Neural progenitor cell (in vitro differentiated cells): ENCODE results near the gene WWC1. TPM values are rescaled to one million over a fixed set of nuclear protein-coding genes. Genes with fewer than 3 reads are reported as not detected.

Experiments used
- DNase-seq: peaks from one replicate; pipeline ENCODE4 v3.0.0-alpha.2; 2016; ENCODE audit warnings: low spot score
- H2AFZ ChIP-seq: fragments of 200-600 bp; sonication (generic); replicated peaks from 2 replicates; pipeline ENCODE4 v1.6.1; 2016; ENCODE audit warnings: antibody characterized with exemption
- H3F3A ChIP-seq: fragments of 200-600 bp; sonication (generic); 2 replicates; pipeline ENCODE4 v1.6.1; 2016; ENCODE audit warnings: antibody characterized with exemption, low read depth
- H3K27ac ChIP-seq: fragments of 200-600 bp; sonication (generic); 2 replicates; pipeline ENCODE4 v1.5.1; 2016; ENCODE audit warnings: mild to moderate bottlenecking
- H3K27me3 ChIP-seq: fragments of 200-600 bp; sonication (generic); 2 replicates; pipeline ENCODE4 v1.6.1; 2016; ENCODE audit warnings: mild to moderate bottlenecking, moderate library complexity
- H3K36me3 ChIP-seq: fragments of 200-600 bp; sonication (generic); 2 replicates; pipeline ENCODE4 v1.5.1; 2016
- H3K4me1 ChIP-seq: fragments of 200-600 bp; sonication (generic); 2 replicates; pipeline ENCODE4 v1.6.1; 2016; ENCODE audit warnings: mixed run types
- H3K4me2 ChIP-seq: fragments of 200-600 bp; sonication (generic); 2 replicates; pipeline ENCODE4 v1.6.1; 2016
- H3K4me3 ChIP-seq: fragments of 200-600 bp; sonication (generic); 2 replicates; pipeline ENCODE4 v1.5.1; 2016
- H3K79me2 ChIP-seq: fragments of 200-600 bp; sonication (generic); 2 replicates; pipeline ENCODE4 v1.6.1; 2016; ENCODE audit warnings: low read depth
- H3K9ac ChIP-seq: fragments of 200-600 bp; sonication (generic); 2 replicates; pipeline ENCODE4 v1.6.1; 2016
- H3K9me3 ChIP-seq: fragments of 200-600 bp; sonication (generic); 2 replicates; pipeline ENCODE4 v1.5.1; 2016; ENCODE audit warnings: low read depth
- H4K20me1 ChIP-seq: fragments of 200-600 bp; sonication (generic); 2 replicates; pipeline ENCODE4 v1.6.1; 2016; ENCODE audit warnings: low read depth
- H3K27ac Mint-ChIP-seq: 3 replicates; pipeline ENCODE4 v1.8.0; 2021; ENCODE audit warnings: mixed read lengths
- H3K27me3 Mint-ChIP-seq: 2 replicates; pipeline ENCODE4 v1.8.0; 2022; ENCODE audit warnings: low read depth, mild to moderate bottlenecking, inconsistent platforms, moderate library complexity, mixed read lengths; ENCODE audit not compliant: insufficient read depth
- H3K36me3 Mint-ChIP-seq: 3 replicates; pipeline ENCODE4 v1.8.0; 2021; ENCODE audit warnings: mixed read lengths
- H3K4me1 Mint-ChIP-seq: 3 replicates; pipeline ENCODE4 v1.8.0; 2021; ENCODE audit warnings: mixed read lengths
- H3K4me3 Mint-ChIP-seq: 3 replicates; pipeline ENCODE4 v1.8.0; 2021; ENCODE audit warnings: mild to moderate bottlenecking, moderate library complexity, mixed read lengths
- H3K9me3 Mint-ChIP-seq: 3 replicates; pipeline ENCODE4 v1.8.0; 2020; ENCODE audit warnings: mixed read lengths
- EZH2 ChIP-seq: fragments of 200-600 bp; sonication (generic); IDR thresholded peaks from 2 replicates; pipeline ENCODE4 v1.6.1; 2017; ENCODE audit warnings: antibody characterized with exemption, mild to moderate bottlenecking, moderate library complexity
- EZH2phosphoT487 ChIP-seq: fragments of 200-600 bp; sonication (generic); IDR thresholded peaks from 2 replicates; pipeline ENCODE4 v1.6.1; 2017; ENCODE audit warnings: antibody characterized with exemption
- total RNA-seq: library from RNA; depleted of rRNA; stranded (reverse); fragments of >200 nt; gene quantifications from 2 replicates; pipeline ENCODE4 v1.2.3, GENCODE V29; 2015; ENCODE audit warnings: low replicate concordance
- TF ChIP-seq, protein P1 (sequence below): fragments of 200-600 bp; sonication (generic); IDR thresholded peaks from 2 replicates; pipeline ENCODE4 v1.5.1; 2017; ENCODE audit warnings: antibody characterized with exemption, mild to moderate bottlenecking

WWC1 gene
- total RNA-seq, 1 donor from 2014 or later: 6.7 TPM

DNA sequence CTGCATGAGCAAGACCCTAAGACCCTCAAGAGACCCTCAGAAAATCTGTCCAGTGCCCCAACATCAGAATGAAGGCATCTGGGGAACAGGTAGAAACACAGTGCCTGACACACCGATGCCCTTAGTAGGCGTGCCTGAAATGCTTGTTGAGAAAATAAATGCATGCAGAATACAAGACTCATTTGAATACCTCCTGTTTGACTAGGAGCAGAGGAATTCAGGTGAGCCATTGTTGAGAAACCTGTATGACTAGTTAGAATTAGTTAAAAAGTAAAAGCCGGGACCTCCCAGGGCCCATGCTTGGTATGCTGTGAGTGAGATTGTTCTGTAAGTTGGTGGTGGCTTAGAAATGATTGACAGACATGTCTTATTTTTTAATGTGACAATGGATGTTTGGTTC, 55.0 kb downstream of the WWC1 start:
- Histone ChIP-seq H3F3A (no peaks in the 10 kb centered on the region), H2AFZ (no peak overlapping the region), H3K9me3 (no peaks in the 10 kb centered on the region), H3K27me3 (no peaks in the 10 kb centered on the region), H4K20me1 (no peaks in the 10 kb centered on the region), H3K36me3 (no peaks in the 10 kb centered on the region), H3K79me2 (no peaks in the 10 kb centered on the region), H3K4me3 (no peak overlapping the region), H3K4me1 (no peaks in the 10 kb centered on the region), H3K4me2 (no peak overlapping the region), H3K27ac (no peak overlapping the region), H3K9ac (no peak overlapping the region)
- Mint-ChIP-seq H3K4me1 (peaks cover 3% of the 10 kb centered on the region), H3K27ac (no peak overlapping the region), H3K36me3 (peaks cover 2% of the 10 kb centered on the region), H3K4me3 (no peak overlapping the region), H3K27me3 (peaks cover 5% of the 10 kb centered on the region), H3K9me3 (no peaks in the 10 kb centered on the region)
- TF ChIP-seq, protein P1, sequence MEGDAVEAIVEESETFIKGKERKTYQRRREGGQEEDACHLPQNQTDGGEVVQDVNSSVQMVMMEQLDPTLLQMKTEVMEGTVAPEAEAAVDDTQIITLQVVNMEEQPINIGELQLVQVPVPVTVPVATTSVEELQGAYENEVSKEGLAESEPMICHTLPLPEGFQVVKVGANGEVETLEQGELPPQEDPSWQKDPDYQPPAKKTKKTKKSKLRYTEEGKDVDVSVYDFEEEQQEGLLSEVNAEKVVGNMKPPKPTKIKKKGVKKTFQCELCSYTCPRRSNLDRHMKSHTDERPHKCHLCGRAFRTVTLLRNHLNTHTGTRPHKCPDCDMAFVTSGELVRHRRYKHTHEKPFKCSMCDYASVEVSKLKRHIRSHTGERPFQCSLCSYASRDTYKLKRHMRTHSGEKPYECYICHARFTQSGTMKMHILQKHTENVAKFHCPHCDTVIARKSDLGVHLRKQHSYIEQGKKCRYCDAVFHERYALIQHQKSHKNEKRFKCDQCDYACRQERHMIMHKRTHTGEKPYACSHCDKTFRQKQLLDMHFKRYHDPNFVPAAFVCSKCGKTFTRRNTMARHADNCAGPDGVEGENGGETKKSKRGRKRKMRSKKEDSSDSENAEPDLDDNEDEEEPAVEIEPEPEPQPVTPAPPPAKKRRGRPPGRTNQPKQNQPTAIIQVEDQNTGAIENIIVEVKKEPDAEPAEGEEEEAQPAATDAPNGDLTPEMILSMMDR: no peak
- TF ChIP-seq EZH2phosphoT487 (no peak), EZH2 (no peak)
- DNase-seq: no peak

DNA sequence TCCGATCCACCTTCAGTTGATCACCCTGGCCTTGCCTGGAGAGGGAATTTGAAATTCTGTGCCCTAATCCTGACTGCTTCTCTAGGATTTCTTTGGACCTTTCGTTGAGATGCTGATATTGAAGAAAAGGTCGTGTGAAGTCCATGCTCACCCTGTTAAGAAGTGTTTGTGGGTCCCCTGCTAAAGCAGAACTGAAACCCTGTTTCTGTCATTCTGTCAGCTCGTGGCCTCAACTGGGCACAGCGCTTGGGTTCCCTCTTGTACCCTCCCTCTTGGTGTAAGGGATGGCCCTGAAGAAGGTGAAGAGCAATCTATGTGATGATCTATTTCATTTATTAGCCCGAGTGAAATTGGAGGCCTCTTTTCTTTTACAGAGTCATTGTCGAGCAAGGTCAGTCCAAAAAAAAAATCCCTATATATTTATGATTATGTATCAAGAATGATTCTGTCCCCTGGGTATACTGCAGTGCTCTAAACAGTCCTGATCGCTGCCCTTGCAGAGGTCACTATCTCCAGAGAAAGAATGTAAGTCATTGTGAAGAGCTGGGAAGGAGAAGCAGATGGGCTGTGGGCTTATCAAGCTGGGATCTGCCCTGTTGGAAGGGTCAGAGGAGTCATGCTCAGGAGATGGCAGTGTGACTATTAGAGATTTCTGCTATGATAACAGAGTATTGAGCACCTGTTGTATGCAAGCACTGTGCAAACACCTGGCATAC, 56.1 kb downstream of the WWC1 start:
- peaks cover 2% of the 10 kb centered on the region for H3K36me3 Mint-ChIP-seq

DNA sequence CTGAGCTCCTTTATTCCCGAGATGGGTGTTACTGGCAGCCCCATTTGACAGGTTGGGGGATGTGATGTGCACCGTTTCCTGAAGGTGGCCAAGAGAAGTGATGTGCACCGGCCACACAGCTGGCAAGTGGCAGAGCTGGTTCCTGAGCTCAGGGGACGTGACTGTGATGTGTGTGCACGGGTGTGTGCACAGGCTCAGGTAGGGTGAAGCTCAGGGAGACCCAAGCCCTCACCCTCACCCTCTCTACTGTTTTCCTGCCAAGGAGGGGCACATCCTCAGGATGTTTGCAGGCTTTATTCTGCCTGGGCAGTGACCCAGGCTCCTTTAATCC, 56.6 kb downstream of the WWC1 start:
- Mint-ChIP-seq H3K27me3 (peaks cover 5% of the 10 kb centered on the region), H3K4me3 (no peak overlapping the region), H3K36me3 (peaks cover 2% of the 10 kb centered on the region), H3K4me1 (peaks cover 3% of the 10 kb centered on the region), H3K9me3 (no peaks in the 10 kb centered on the region), H3K27ac (no peak overlapping the region)
- no peak for TF ChIP-seq EZH2
- TF ChIP-seq, protein P1: no peak
- no peak for TF ChIP-seq EZH2phosphoT487
- Histone ChIP-seq H3K79me2 (no peaks in the 10 kb centered on the region), H3K9me3 (no peaks in the 10 kb centered on the region), H3K36me3 (no peaks in the 10 kb centered on the region), H2AFZ (no peak overlapping the region), H3K4me2 (no peak overlapping the region), H3F3A (no peaks in the 10 kb centered on the region), H4K20me1 (no peaks in the 10 kb centered on the region), H3K27ac (no peak overlapping the region), H3K9ac (no peak overlapping the region), H3K4me3 (no peak overlapping the region), H3K4me1 (no peaks in the 10 kb centered on the region), H3K27me3 (no peaks in the 10 kb centered on the region)
- no peak for DNase-seq

More for the DNA sequence above, 56.1 kb downstream of the WWC1 start:
- Histone ChIP-seq H3K27me3 (no peaks in the 10 kb centered on the region), H3K9ac (no peak overlapping the region), H3K4me2 (no peak overlapping the region), H2AFZ (no peak overlapping the region), H3F3A (no peaks in the 10 kb centered on the region), H3K4me3 (no peak overlapping the region), H3K36me3 (no peaks in the 10 kb centered on the region), H3K9me3 (no peaks in the 10 kb centered on the region), H3K79me2 (no peaks in the 10 kb centered on the region), H3K4me1 (no peaks in the 10 kb centered on the region), H4K20me1 (no peaks in the 10 kb centered on the region), H3K27ac (no peak overlapping the region)
- peak overlapping the region; percentile 74 for H3K27ac Mint-ChIP-seq
- H3K4me1 Mint-ChIP-seq: peaks cover 3% of the 10 kb centered on the region
- DNase-seq: no peak
- no peaks in the 10 kb centered on the region for H3K9me3 Mint-ChIP-seq
- TF ChIP-seq, protein P1: no peak
- no peak overlapping the region for H3K4me3 Mint-ChIP-seq
- H3K27me3 Mint-ChIP-seq: peaks cover 5% of the 10 kb centered on the region
